ENCODE measurements around the gene SLC22A23.

The SLC22A23 gene

GRCh38 chr6:3382326-3383279 lies 74.2 kb downstream of the SLC22A23 start (continued):
- no peak for TF ChIP-seq ZNF518A (tag by site-specific recombination; conservative IDR thresholded peaks at IDR 0.05; ENCODE audit: low read depth)
- no peak for TF ChIP-seq TRIM28 (IDR thresholded peaks at IDR 0.05; ENCODE audit: borderline replicate concordance, low read length)
- no peak for TF ChIP-seq ZNF280C (tag by site-specific recombination; IDR thresholded peaks at IDR 0.05)
- no peak for TF ChIP-seq ZNF19 (tag by site-specific recombination; IDR thresholded peaks at IDR 0.05; ENCODE audit: low read depth)
- no peak for TF ChIP-seq ZNF704 (tag by site-specific recombination; IDR thresholded peaks at IDR 0.05)
- no peak for TF ChIP-seq ZFP3 (tag by site-specific recombination; IDR thresholded peaks at IDR 0.05; ENCODE audit: low read depth)
- no peak for TF ChIP-seq MEIS1 (CRISPR knock-in tag; IDR thresholded peaks at IDR 0.05; ENCODE audit: borderline replicate concordance)
- no peak for TF ChIP-seq ZNF585B (tag by site-specific recombination; IDR thresholded peaks at IDR 0.05)
- TF ChIP-seq, protein P1, sequence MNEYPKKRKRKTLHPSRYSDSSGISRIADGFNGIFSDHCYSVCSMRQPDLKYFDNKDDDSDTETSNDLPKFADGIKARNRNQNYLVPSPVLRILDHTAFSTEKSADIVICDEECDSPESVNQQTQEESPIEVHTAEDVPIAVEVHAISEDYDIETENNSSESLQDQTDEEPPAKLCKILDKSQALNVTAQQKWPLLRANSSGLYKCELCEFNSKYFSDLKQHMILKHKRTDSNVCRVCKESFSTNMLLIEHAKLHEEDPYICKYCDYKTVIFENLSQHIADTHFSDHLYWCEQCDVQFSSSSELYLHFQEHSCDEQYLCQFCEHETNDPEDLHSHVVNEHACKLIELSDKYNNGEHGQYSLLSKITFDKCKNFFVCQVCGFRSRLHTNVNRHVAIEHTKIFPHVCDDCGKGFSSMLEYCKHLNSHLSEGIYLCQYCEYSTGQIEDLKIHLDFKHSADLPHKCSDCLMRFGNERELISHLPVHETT (tag by site-specific recombination; IDR thresholded peaks at IDR 0.05), result peak; percentile 28; the same call in 1 of the 2 replicates
- no peak for TF ChIP-seq ZNF121 (tag by site-specific recombination; IDR thresholded peaks at IDR 0.05)
- TF ChIP-seq, protein P2, sequence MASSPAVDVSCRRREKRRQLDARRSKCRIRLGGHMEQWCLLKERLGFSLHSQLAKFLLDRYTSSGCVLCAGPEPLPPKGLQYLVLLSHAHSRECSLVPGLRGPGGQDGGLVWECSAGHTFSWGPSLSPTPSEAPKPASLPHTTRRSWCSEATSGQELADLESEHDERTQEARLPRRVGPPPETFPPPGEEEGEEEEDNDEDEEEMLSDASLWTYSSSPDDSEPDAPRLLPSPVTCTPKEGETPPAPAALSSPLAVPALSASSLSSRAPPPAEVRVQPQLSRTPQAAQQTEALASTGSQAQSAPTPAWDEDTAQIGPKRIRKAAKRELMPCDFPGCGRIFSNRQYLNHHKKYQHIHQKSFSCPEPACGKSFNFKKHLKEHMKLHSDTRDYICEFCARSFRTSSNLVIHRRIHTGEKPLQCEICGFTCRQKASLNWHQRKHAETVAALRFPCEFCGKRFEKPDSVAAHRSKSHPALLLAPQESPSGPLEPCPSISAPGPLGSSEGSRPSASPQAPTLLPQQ (tag by site-specific recombination; IDR thresholded peaks at IDR 0.05), result no peak
- no peak for TF ChIP-seq ZNF274 (IDR thresholded peaks at IDR 0.05; ENCODE audit: low read length)
- no peak for TF ChIP-seq ZNF274 (tag by site-specific recombination; IDR thresholded peaks at IDR 0.05; ENCODE audit: borderline replicate concordance)
- TF ChIP-seq ZNF76 (tag by site-specific recombination; IDR thresholded peaks at IDR 0.05; ENCODE audit: borderline replicate concordance, low read depth), result no peak
- TF ChIP-seq ZSCAN16 (tag by site-specific recombination; IDR thresholded peaks at IDR 0.05), result no peak
- TF ChIP-seq ZNF521 (tag by site-specific recombination; IDR thresholded peaks at IDR 0.05), result no peak
- TF ChIP-seq, protein P3, sequence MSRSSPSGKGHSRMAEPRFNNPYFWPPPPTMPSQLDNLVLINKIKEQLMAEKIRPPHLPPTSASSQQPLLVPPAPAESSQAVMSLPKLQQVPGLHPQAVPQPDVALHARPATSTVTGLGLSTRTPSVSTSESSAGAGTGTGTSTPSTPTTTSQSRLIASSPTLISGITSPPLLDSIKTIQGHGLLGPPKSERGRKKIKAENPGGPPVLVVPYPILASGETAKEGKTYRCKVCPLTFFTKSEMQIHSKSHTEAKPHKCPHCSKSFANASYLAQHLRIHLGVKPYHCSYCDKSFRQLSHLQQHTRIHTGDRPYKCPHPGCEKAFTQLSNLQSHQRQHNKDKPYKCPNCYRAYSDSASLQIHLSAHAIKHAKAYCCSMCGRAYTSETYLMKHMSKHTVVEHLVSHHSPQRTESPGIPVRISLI (tag by site-specific recombination; IDR thresholded peaks at IDR 0.05), result no peak; the same call in 1 of the 2 replicates
- no peak for TF ChIP-seq PRDM6 (tag by site-specific recombination; IDR thresholded peaks at IDR 0.05)
- no peak for TF ChIP-seq RBAK (tag by site-specific recombination; IDR thresholded peaks at IDR 0.05)
- TF ChIP-seq ZNF354C (tag by site-specific recombination; IDR thresholded peaks at IDR 0.05; ENCODE audit: borderline replicate concordance, low read depth), result no peak
- TF ChIP-seq ZNF777 (tag by site-specific recombination; IDR thresholded peaks at IDR 0.05; ENCODE audit: borderline replicate concordance), result no peak
